DMS153 treated with DMSO at 0.1 percent for 48 hours (cell line): ENCODE data around the gene ACSF3.

Experiments
- DNase-seq: peaks from one replicate; lab custom pipeline; 2025; ENCODE audit not compliant: unreplicated experiment; lab: John Stamatoyannopoulos, UW

Gene ACSF3

GRCh38 chr16:89123001-89123830 lies 29.6 kb downstream of the ACSF3 start:
- DNase-seq, result no peak

DNA sequence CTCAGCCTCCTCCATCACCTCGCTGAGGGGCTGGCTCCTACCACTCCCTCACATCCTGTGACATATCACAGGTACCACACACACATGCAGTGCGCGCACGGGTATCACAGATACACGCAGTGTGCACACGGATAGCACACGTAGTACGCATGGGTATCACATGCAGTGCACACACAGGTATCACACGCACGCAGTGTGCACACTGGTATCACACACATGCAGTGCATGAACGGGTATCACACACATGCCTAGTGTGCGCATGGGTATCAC lies 30.1 kb downstream of the ACSF3 start:
- DNase-seq, result no peak

- no peak for DNase-seq
These were observed 35.7 kb downstream of the ACSF3 start for GRCh38 chr16:89129378-89129777.

- no peak for DNase-seq
These were observed 36.8 kb downstream of the ACSF3 start for GRCh38 chr16:89130448-89130847.

- DNase-seq, result no peak
These were observed 38.1 kb downstream of the ACSF3 start for GRCh38 chr16:89131783-89132182.

DNA sequence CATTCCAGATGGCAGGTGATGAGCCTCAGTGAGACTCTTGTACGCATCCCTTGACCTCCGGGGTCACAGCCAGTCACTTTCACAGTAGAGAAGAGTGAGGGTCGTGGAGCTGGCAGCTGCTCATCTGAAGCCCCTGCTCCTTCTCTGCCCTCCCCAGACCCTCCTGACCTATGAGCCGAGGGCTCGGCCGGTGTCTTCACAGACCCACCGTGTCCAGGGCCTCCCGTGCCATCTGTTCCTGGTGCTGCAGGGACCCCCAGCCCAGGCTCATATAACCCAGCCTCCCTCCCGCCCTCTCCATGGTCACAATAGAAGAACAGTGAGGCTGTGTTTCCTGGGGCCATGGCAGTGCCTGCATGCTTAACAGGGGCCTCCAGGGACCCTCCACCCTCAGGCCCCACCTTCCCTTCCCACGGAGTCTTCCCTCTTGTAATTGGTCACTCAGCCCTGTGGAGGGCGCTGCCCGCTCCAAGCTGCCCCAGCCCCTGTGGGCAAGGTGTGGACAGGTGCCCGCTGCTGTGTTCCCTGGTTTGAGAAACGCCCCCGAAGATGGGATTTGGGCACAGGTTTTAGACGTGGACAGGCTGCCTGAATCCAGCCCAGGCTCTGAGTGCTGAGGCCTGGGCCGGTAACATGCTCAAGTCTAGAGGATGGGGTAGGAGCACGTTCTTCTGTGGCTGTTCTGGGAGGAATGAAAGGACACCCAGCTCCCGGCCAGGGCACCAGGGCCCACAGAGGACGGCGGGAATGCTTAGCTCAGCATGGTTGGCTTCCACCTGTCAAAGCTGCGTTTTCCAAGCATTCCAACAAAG lies 38.7 kb downstream of the ACSF3 start:
- DNase-seq, result no peak

DNA sequence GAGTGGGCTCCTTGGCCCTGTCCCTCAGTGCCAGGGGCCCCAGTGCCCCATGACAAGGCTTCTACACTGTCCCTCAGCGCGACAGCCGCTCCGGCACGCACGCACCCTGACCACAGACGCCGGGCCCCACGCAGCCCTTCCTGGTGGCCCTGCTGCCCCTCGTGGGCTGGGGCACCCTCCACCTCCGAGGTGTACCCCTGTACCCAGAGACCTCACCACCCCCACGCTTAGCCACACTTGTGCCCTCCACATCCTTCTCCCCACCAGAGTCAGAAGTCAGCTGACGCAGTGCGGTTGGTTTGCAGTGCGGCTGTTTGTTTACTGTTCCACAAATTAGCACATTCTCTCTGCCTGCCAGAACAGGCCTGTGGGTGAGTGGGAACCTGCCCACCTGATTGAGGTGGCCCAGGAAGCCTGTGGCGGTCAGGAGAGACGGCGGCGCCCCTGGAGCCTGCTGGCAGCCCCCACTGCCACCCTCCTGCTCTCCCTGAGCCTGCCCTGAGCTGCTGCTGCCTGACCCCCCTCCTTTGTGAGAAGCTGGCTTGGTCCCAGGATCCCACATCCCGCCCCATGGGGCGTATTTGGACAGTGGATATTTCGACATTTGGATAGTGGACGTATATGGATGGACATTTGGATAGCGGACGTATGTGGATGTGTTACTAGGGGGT lies 39.9 kb downstream of the ACSF3 start:
- no peak for DNase-seq

DNA sequence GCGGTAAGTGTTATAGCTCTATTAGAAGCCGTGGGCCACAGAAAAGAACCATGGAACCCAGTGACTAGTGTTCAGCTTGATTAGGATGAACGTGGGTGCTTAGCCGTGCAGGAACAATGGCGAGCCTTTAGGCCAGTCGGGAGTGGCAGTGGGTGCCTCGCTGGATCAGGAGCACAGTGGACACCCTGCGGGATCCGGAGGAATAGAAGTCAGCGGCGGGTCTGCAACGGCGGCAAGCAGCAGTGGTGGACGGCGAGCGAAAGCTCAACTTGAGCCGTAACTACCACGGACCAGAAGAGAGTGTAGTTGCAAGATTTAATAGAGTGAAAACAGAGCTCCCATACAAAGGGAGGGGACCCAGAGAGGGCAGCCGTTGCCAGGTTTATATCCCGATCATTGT lies 40.6 kb downstream of the ACSF3 start:
- no peak for DNase-seq

DNA sequence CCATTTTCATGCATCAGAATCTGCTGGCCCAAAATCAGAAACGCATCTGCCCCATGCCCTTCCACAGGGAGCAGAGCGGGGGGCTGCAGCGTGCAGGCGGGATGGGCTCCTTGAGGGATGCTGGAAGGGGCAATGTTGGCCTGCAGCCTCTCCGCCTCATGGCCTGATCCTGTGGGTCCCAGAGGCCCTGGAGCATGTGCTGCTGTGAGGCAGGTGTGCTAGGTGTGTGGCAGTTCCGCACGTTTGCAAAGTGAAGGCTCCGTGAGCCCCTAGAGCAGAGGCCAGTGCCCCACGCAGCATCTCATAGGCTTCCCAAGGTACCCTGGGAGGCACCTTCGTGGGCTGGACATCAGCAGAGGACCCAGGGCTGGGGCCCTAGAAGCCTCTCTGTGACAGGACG lies 41.5 kb downstream of the ACSF3 start:
- no peak for DNase-seq

DNA sequence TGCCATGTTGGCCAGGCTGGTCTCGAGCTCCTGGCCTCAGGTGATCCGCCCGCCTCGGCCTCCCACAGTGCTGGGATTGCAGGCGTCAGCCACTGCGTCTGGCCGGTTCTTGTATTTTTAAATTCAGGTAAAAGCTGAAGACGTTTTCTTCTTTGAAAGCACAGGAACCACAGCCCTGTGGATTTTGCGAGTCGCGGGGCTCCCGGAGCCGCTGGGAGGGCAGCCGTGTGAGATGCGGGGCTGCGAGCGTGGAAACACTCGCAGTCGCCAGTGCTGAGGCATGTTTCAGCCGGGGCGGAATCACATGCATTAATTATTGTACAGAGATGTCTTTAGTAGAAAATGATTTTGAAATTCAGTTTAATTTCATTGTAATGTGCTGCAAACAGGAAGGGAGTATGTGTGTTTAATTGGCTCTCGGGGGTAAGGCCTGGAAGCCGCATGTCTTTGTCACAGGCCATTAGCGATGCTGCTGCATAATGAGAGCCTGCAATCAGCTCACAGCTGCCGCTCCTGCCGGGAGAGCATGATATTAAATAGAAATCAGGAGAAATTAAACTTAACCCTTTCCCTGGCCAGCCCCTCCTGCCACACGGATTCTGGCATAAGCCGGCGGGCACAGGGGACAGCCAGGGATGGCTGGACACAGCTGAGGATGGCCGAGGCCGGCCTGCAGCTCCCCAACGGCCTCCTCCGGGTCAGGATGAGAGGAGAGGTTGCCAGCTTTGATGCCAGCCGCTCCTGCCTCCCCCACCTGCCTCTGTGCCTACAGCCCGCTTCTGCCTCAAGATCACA lies 42.5 kb downstream of the ACSF3 start:
- DNase-seq, result no peak

DNA sequence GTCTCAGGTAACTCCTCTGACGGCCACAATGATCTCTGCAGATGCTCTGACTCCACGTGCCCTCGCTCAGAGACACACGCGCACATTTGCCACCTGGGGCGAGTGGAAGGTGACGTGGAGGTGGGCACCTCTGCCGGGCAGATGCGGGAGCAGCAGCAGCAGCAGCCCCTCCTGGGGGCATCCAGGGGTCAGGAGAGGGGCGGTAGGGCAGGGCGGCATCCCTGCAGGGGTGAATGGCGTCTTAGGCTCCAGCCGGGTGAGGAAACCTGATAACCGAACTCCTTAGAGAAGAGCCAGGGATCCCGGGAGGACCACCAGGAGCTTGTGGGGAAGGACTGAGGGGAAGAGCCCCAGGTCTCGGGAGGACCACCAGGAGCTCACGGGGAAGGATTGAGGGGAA lies 43.3 kb downstream of the ACSF3 start:
- DNase-seq, result no peak

DNA sequence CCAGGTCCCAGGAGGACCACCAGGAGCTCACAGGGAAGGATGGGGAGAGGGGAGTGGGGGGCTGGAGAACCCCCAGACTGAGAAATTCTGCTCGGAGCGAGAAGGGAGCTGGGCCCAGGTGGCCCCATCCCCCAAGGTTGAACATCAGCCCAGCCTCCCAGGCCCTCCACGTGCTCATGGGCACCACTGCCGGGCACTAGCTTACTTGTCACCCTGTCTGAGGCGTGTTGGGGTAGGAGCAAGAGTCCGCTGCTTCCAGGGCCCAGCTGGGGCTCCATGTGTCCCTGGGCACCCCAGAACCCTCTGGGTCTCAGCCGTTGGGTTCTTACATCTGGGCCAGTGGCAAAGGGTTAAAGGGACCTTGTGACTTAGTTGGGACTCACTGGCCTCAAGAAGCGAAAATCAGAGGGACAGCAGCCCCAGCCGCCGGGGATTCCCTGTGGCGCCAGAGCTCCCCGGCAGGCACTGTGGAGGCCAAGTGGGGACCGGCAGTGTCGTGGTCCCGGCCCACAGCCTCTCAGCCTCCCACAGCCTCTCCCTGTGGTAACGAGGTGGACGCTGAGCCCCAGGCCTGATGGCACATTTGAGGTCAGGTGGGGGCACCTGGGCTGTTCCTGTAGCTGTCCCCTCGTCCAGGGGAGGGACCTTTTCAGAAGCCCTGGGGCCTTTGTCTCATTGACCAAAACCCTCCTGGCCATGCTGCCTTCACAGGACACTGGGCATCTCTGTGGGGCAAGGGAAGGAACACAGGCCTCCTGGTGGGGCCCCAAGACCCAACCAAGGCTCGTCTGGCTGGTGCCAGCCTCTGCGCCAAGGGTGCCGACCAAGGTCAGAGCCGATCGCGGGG lies 44.2 kb downstream of the ACSF3 start:
- no peak for DNase-seq

DNA sequence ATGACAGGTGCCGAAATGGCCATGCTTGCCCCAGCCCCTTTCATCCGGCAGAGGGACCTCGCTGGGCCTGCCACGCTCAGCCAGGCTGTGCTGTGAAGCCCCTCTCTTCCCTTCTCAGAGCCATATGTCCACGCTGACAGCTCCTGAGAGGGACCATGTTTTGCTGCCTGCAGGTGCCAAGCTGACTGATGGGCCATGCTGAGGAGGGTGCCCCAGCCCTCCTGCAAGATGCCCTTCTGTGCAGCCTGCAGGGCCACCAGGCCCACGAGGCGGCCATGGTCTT lies 44.8 kb downstream of the ACSF3 start:
- no peak for DNase-seq

DNA sequence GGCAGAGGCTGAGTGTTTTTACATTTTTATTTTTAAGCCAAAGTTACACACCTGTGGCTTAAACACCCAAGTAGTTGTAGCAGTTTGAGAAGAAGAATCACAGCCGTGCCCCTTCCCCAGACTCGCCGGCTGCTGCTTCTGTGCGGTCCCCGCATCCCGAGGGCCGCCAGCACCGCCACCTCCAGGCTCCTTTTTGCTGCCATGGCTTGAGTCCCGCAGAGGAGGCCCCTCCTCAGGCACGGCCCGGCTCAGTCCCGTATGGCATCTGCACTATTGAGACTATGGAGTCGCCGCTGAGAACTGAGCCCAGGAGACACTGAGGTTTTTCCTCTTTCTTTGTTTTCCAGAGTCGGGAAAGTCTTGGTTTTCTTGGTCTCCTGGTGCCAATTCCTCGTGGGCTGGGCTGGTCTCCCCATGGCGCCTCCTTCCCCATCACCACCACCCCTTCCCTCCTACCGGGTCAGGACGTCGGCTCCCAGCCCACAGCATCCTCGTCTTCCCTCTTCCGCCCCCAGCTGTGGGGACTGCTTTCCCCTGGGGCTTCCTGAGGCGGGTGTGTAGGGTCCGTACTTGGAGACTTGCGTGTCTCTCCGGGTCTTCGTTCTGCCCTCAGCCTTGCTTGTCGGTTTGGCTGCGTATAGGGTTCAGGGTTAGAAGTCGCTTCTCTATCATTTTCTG lies 45.3 kb downstream of the ACSF3 start:
- DNase-seq, result no peak

GRCh38 chr16:89139907-89140361 lies 46.3 kb downstream of the ACSF3 start:
- DNase-seq, result no peak

DNA sequence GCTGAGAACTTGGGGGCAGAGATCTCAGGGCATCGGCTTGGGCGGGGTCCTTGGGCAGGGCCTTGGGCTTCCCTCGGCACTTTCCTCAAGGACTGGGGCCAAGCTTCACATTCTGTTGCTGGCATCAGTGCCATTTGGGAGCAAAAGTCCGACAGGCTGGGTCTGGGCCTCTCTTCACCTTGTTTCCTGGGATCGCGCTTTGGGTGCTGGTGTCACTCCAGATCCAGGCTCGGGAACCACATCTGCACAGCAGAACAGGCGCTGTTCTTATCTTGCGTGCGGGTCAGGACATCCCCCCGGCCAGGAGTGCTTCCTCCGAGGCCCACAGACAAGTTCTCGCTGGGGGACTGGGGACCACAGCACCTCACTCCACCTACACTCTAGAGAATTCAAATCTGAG lies 46.7 kb downstream of the ACSF3 start:
- DNase-seq, result no peak

- DNase-seq, result no peak
These were observed 47.6 kb downstream of the ACSF3 start for GRCh38 chr16:89140981-89141883.

GRCh38 chr16:89141884-89142267 lies 48.2 kb downstream of the ACSF3 start:
- DNase-seq, result no peak
